ENCODE results near the gene HMGB1. TPM values are rescaled to one million over a fixed set of nuclear protein-coding genes. Genes with fewer than 3 reads are reported as not detected.

Gene HMGB1
- total and polyA plus RNA-seq, 2 of the 13 experiments (the other 11 are each of a cell fraction or from before 2014, with no cell fraction given), result 115 to 584 TPM

DNA sequence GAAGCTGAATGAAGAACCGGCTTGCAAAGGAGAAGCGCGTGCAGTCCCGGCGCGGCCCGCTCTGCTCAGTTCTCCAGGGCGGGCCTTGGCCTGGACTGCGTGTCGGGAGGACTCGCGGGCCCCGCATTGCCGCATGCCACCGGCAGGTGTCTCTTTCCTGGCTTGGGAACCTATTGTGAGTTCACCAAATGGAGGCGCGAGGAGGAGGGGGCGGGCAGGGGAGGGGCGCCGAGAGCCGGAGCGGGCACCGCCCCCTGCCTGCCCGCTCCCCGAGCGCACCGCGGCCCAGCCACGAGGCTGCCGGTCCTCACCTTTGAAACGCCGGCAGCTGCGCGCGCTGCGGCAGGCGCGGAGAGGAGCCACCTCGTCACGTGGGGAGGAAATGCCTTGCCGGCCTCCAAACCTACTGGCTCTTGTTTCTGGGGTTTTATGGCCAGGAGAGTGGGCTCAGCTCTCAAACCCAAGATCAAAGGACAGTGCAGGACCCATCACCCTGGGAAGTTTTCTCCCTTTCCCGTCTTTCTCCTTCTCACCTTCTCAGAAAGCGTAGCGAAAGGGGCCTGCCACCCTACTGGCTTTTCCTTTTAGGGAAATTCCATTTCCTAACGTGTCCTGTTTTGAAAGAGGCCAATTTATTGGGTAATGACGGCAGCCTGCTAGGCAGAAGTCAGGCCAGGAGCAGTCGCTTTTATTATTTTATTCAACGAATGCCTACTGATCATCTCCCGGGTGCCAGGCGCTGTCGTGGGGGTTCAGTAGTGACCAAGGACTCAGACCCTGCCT lies 57.2 kb downstream of the HMGB1 start (continued):
- TF ChIP-seq ZNF431 (CRISPR knock-in tag; IDR thresholded peaks at IDR 0.05; ENCODE audit: borderline replicate concordance, low read depth) (no peak; the same call in 1 of the 2 replicates), FLYWCH1 (CRISPR knock-in tag; IDR thresholded peaks at IDR 0.05) (peak; percentile 94; the same call in 1 of the 2 replicates), TBP (CRISPR knock-in tag; IDR thresholded peaks at IDR 0.05) (no peak), ZNF335 (CRISPR knock-in tag; IDR thresholded peaks at IDR 0.05) (peak; percentile 45; the same call in 1 of the 2 replicates), ZNF710 (CRISPR knock-in tag; IDR thresholded peaks at IDR 0.05; ENCODE audit: borderline replicate concordance) (no peak), ATF4 (CRISPR knock-in tag; IDR thresholded peaks at IDR 0.05) (no peak), SALL1 (CRISPR knock-in tag; IDR thresholded peaks at IDR 0.05) (peak; percentile 85), MED13 (CRISPR knock-in tag; IDR thresholded peaks at IDR 0.05) (no peak; the same call in 1 of the 2 replicates), ZNF615 (CRISPR knock-in tag; IDR thresholded peaks at IDR 0.05; ENCODE audit: borderline replicate concordance) (no peak), KAT7 (CRISPR knock-in tag; IDR thresholded peaks at IDR 0.05; ENCODE audit: borderline replicate concordance) (no peak), PPARG (CRISPR knock-in tag; conservative IDR thresholded peaks at IDR 0.05) (no peak), ZNF746 (CRISPR knock-in tag; IDR thresholded peaks at IDR 0.05) (peak; percentile 70), ZGPAT (CRISPR knock-in tag; IDR thresholded peaks at IDR 0.05) (peak; percentile 63; the same call in 1 of the 2 replicates), MTF1 (CRISPR knock-in tag; IDR thresholded peaks at IDR 0.05) (no peak), RARG (CRISPR knock-in tag; IDR thresholded peaks at IDR 0.05; ENCODE audit: low read depth) (no peak), ZNF839 (CRISPR knock-in tag; IDR thresholded peaks at IDR 0.05; ENCODE audit: borderline replicate concordance) (no peak), ATF1 (CRISPR knock-in tag; IDR thresholded peaks at IDR 0.05) (no peak), DRAP1 (CRISPR knock-in tag; IDR thresholded peaks at IDR 0.05) (no peak), DZIP1 (CRISPR knock-in tag; IDR thresholded peaks at IDR 0.05) (peak; percentile 69; the same call in 1 of the 2 replicates), ZNF879 (CRISPR knock-in tag; IDR thresholded peaks at IDR 0.05) (peak; percentile 79; the same call in 1 of the 2 replicates)

Measured in HepG2 (cell line).